CD1c-positive myeloid dendritic cell (primary cell): Measurements from ENCODE around the gene ASAP2.

ENCODE experiments used
- DNase-seq: peaks from one replicate; pipeline ENCODE4 v3.0.0-alpha.2; 2016; ENCODE audit errors: extremely low spot score

The ASAP2 gene

GRCh38 chr2:9346885-9347284 is 140.3 kb downstream of the ASAP2 start:
- DNase-seq = no peak

- DNase-seq = no peak
Measured at GRCh38 chr2:9347411-9347881, 140.8 kb downstream of the ASAP2 start.

GRCh38 chr2:9354318-9354717 is 147.7 kb downstream of the ASAP2 start:
- no peak for DNase-seq

GRCh38 chr2:9355270-9355669 is 148.7 kb downstream of the ASAP2 start:
- DNase-seq = no peak

GRCh38 chr2:9355716-9356115 is 149.1 kb downstream of the ASAP2 start:
- no peak for DNase-seq

DNA sequence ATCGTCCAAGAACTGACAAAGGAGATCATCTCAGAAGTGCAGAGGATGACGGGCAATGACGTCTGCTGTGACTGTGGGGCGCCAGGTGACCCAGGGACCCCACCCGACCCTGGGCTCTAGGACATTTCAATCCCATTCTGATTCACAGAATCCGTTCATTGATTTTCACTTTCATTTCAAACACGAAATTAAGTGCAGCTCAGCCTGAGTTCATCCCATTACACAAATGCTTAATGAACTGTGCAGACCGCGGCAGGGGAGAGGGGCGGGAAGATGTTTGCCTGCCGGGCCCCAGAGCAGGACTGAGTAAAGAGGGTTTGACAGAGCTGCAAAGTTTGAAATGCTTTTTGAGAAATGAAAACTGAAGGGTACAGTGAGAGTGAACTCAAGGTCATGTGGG is 149.6 kb downstream of the ASAP2 start:
- no peak for DNase-seq

GRCh38 chr2:9358846-9359245 is 152.2 kb downstream of the ASAP2 start:
- DNase-seq = no peak

DNA sequence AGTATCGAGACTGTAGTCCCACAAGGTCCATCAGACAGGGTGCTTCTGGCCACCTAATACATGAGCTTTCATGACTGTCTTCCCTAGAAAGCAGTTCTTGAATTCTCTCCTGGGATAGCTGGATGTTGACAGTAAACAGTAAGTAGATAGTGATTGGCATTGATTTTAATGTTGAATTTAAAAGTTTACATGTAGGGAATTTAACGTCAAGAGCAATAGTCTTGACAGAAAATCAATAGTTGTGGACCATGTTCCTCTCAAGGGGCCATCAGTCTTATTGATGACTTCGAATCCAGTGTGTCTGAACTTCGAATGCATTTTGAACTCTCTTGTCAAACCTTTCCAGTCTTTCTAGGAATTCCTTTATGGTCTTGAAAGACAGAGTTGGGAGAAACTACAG is 152.9 kb downstream of the ASAP2 start:
- DNase-seq = no peak

GRCh38 chr2:9360110-9360509 is 153.5 kb downstream of the ASAP2 start:
- DNase-seq = no peak

GRCh38 chr2:9360701-9361100 is 154.1 kb downstream of the ASAP2 start:
- DNase-seq = no peak

- DNase-seq = no peak
Measured at GRCh38 chr2:9364373-9364772, 157.8 kb downstream of the ASAP2 start.

GRCh38 chr2:9364791-9365497 is 158.3 kb downstream of the ASAP2 start:
- no peak for DNase-seq

GRCh38 chr2:9365498-9366019 is 158.9 kb downstream of the ASAP2 start:
- no peak for DNase-seq

- DNase-seq = no peak
Measured at GRCh38 chr2:9366026-9366425, 159.4 kb downstream of the ASAP2 start.

DNA sequence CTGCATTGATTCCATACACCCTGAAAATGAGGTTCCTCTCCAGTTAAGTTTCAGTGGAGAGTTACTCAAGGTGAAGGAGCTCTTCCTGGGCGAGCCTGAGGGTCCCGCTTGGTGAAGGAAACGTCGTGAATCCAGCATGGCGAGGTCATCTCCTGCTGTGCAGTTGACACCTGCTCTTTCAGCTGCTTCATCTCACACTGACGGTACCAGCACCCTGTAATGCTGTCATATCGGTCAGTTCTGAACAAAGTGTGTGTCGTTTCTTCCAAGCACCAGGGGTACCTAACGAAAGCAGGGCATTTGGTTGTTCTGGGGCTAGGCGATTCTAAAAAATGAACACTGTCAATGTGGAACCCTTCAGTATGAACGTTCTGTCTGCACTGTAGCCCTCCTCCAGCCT is 164.1 kb downstream of the ASAP2 start:
- no peak for DNase-seq

GRCh38 chr2:9373047-9373446 is 166.4 kb downstream of the ASAP2 start:
- no peak for DNase-seq

DNA sequence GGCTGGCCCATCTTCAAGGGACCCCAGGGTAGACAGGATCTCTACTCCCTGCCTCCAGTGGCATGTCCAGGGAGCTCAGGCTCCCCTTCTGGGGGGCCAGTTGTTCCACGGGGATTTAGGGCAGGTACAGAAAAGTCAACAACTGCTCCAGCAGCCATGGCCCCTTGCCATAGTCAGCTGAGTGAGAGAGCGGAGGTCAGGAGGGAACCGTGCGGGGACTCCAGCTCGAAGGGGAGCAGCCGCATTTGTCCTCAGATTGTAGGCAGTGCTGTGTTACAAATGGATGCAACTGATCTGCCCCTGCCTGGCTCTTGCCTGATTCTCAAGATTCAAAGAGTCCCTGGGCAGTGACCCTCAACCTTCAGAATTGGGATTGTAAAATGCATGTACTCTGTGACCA is 166.9 kb downstream of the ASAP2 start:
- DNase-seq = no peak

DNA sequence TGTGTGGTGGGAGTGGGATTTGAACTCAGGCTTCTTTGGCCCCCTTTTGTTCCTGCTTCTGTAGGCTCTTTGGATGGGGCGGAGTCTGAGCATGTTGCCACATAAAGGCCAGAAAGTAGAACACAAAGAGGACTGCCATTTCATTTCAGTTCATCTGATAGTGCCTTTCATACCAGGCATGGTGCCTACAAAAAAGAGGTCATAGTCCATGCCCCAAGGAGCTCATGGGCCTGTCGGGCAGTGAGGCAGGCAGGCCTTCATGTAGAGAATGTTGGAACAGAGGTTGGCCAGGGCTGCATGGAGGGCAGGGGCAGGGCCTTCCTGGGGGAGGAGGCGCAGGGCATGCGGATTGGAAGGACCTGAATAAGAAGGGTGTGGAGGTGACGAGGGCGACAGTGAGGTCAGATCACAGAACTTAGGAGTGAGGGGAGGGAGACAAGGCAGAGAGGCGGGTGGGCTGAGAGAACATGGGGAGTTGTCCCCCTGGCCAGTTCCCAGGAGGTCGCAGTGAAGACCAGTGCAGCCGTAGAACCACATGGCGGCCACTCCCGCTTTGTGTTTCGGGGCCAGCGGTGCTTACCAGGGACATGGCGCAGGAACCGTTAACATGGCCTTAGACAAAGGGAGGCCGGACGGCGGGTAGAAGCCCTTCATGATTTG is 167.6 kb downstream of the ASAP2 start:
- DNase-seq = no peak

DNA sequence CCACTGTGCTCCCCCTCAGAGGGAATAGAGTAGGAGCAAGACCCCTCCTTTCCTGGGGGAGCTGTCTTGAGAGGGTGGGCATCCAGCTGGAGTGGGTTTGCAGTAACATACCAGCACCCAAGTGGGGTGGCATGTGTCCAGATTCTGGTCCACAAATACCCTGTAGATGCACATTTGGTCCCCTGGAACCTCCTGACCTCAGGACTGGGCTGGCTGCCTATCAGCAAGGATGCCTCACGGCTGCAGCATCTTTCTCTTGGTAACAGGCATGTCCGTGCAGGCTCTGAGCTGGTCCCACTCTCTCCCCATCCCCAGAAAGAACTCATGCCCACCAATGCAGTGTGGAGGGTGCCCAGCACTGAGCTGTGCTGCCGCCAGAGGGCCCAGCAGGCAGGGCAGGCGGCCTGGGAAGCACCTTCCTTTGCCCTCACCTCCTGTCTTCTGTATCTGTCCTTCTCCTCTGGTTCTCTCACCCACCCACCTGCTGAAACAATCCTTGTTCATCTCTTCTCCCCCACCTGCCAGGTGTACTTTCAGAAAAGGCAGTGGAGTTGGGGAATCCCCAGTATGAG is 169.3 kb downstream of the ASAP2 start:
- DNase-seq = no peak

GRCh38 chr2:9377461-9378097 is 171.0 kb downstream of the ASAP2 start:
- DNase-seq = no peak

DNA sequence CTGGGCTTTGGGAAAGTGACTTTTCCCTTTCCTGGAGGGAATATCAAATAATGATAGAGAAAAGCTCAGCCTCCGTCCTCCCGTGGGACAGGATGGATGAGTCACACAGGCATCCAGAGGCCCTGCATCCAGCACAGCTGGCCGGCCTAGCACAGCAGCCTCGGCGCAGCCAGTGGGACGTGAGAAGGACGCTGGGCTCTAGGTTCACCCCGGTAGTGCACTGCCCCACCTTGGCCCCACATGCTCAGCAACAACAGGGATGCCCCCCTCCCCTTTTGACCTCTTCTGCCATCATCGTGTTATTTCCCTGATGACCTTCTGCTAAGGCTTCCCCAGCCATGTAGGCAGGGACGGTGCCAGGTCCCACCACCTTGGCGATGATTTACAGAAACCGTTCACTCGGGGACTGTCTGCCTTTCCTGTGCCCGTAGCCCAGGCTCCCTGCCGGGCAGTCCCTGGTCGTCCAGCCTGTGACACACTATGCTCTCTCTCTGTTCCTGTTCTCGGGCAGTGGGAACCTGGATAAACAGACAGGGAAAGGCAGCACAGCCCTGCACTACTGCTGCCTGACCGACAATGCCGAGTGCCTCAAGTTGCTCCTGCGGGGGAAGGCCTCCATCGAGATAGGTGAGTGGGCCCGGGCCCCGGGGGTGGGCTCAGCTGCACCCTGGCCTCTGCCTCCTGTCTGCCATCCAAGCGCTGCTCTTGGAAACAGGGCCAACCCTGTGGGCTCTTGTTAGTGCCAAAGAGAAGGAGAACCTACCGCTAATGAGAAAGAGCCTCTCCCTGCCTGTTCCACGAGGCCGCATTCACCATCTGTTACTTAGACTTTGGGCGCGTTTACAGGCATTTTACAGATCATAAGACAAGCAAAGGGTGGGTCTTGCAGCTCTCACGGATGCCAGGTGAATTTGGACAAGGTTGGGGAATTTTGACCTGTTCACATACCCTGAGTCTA is 172.1 kb downstream of the ASAP2 start:
- DNase-seq = no peak
